ENCODE measurements around the gene PATZ1.

GRCh38 chr22:31394326-31394725 is 48.2 kb upstream of the PATZ1 start:
- TF ChIP-seq CTCF (IDR thresholded peaks at IDR 0.05): no peak
- no peak for TF ChIP-seq POLR2A (IDR thresholded peaks at IDR 0.05; ENCODE audit: low read depth)
